Measurements from ENCODE around the gene STAT6. TPM values are rescaled to one million over a fixed set of nuclear protein-coding genes. Genes with fewer than 3 reads are reported as not detected.

The STAT6 gene
- total and polyA plus RNA-seq, 10 of the 15 experiments (the other 5 are each of a cell fraction or from before 2014, with no cell fraction given): 14.2 to 176 (median 89.6) TPM

GRCh38 chr12:57093415-57094207, 17.6 kb downstream of the STAT6 start (continued):
- TF ChIP-seq NR2F1 (conservative IDR thresholded peaks at IDR 0.05) (no peak), SMAD5 (IDR thresholded peaks at IDR 0.05; ENCODE audit: low read depth) (no peak), MEF2B (IDR thresholded peaks at IDR 0.05; ENCODE audit: partially characterized antibody, poor library complexity, severe bottlenecking) (no peak), MLLT1 (IDR thresholded peaks at IDR 0.05) (0 out of 2 replicates have a peak, but pooled peaks have one; percentile 15), ETV6 (conservative IDR thresholded peaks at IDR 0.05 in 1 of 2, IDR thresholded peaks at IDR 0.05 in 1 of 2; ENCODE audit: borderline replicate concordance in 1 of 2, low read depth in 1 of 2) (no peak), BRCA1 (IDR thresholded peaks at IDR 0.05; ENCODE audit: low read depth, low read length) (no peak), BMI1 (IDR thresholded peaks at IDR 0.05; ENCODE audit: borderline replicate concordance) (peak; percentile 39; the same call in 1 of the 2 replicates), TAF1 (IDR thresholded peaks at IDR 0.05; ENCODE audit: borderline replicate concordance, low read depth, low read length) (peak; percentile 40; the same call in 1 of the 2 replicates), USF1 (IDR thresholded peaks at IDR 0.05; ENCODE audit: borderline replicate concordance, extremely low read length, insufficient read depth, low read depth, low read length) (no peak), CBX5 (IDR thresholded peaks at IDR 0.05; ENCODE audit: low read depth) (no peak), ASH2L (IDR thresholded peaks at IDR 0.05; ENCODE audit: borderline replicate concordance, low read depth) (no peak), MYB (IDR thresholded peaks at IDR 0.05; ENCODE audit: borderline replicate concordance, low read depth, low read length) (no peak), POLR2A (IDR thresholded peaks at IDR 0.05; ENCODE audit: low read depth, low read length) (peak; percentile 75), CREB1 (IDR thresholded peaks at IDR 0.05; ENCODE audit: low read depth) (no peak), CUX1 (IDR thresholded peaks at IDR 0.05; ENCODE audit: insufficient replicate concordance, low read depth, low read length) (no peak), GABPA (IDR thresholded peaks at IDR 0.05; ENCODE audit: low read depth) (no peak)
- TF ChIP-seq, protein P1, sequence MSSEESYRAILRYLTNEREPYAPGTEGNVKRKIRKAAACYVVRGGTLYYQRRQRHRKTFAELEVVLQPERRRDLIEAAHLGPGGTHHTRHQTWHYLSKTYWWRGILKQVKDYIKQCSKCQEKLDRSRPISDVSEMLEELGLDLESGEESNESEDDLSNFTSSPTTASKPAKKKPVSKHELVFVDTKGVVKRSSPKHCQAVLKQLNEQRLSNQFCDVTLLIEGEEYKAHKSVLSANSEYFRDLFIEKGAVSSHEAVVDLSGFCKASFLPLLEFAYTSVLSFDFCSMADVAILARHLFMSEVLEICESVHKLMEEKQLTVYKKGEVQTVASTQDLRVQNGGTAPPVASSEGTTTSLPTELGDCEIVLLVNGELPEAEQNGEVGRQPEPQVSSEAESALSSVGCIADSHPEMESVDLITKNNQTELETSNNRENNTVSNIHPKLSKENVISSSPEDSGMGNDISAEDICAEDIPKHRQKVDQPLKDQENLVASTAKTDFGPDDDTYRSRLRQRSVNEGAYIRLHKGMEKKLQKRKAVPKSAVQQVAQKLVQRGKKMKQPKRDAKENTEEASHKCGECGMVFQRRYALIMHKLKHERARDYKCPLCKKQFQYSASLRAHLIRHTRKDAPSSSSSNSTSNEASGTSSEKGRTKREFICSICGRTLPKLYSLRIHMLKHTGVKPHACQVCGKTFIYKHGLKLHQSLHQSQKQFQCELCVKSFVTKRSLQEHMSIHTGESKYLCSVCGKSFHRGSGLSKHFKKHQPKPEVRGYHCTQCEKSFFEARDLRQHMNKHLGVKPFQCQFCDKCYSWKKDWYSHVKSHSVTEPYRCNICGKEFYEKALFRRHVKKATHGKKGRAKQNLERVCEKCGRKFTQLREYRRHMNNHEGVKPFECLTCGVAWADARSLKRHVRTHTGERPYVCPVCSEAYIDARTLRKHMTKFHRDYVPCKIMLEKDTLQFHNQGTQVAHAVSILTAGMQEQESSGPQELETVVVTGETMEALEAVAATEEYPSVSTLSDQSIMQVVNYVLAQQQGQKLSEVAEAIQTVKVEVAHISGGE (CRISPR knock-in tag; IDR thresholded peaks at IDR 0.05): 0 out of 2 replicates have a peak, but pooled peaks have one; percentile 6
